Measurements from ENCODE around the gene EPHB1.
A peak's percentile ranks its signal among the peaks of the same experiment; 100 is the strongest.

DNA sequence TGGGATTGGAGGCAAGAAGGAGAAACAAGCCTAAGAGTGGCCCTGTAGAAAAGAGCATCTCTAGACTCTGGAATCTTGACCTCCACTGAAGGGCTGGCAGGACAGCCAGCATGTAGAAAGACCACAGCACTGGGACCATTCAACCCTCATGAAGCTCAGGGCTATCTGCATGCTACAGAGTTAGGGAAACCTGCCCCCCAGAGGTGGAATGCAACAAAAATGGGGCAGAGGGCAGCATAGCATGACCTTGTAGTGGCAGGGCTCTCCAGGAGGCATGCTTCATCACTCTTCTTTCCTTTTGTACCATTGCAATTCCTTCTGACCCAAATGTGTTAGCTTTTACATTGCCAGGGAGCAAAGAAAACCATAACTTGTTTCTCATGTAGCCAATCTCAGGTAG is 445.4 kb downstream of the EPHB1 start:
- TF ChIP-seq, protein P1, sequence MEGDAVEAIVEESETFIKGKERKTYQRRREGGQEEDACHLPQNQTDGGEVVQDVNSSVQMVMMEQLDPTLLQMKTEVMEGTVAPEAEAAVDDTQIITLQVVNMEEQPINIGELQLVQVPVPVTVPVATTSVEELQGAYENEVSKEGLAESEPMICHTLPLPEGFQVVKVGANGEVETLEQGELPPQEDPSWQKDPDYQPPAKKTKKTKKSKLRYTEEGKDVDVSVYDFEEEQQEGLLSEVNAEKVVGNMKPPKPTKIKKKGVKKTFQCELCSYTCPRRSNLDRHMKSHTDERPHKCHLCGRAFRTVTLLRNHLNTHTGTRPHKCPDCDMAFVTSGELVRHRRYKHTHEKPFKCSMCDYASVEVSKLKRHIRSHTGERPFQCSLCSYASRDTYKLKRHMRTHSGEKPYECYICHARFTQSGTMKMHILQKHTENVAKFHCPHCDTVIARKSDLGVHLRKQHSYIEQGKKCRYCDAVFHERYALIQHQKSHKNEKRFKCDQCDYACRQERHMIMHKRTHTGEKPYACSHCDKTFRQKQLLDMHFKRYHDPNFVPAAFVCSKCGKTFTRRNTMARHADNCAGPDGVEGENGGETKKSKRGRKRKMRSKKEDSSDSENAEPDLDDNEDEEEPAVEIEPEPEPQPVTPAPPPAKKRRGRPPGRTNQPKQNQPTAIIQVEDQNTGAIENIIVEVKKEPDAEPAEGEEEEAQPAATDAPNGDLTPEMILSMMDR (IDR thresholded peaks at IDR 0.05): peak in 4 of 6 experiments; percentile 17 to 39 (median 25)
- no peak for TF ChIP-seq POLR2A (IDR thresholded peaks at IDR 0.05)

All from thyroid gland (tissue), 4 donors.